D721Med (cell line): ENCODE results near the gene FAM83B.

Source experiments
- DNase-seq: peaks from one replicate; pipeline ENCODE4 v3.0.0; 2011; ENCODE audit warnings: low spot score; ENCODE audit not compliant: insufficient read length
- FAIRE-seq: peaks from 2 replicates; lab custom pipeline; 2011; peaks lifted over from hg19 to GRCh38; lab: Jason Lieb, UNC
- CTCF ChIP-seq: IDR thresholded peaks from 2 replicates; pipeline ENCODE4 v1.5.1; 2012; ENCODE audit warnings: mild to moderate bottlenecking, control low read depth; ENCODE audit not compliant: insufficient read depth; ENCODE audit errors: missing control alignments

The FAM83B gene

GRCh38 chr6:54861905-54862616 is 15.5 kb downstream of the FAM83B start:
- FAIRE-seq (no peak), DNase-seq (no peak)
- TF ChIP-seq CTCF = no peak

GRCh38 chr6:54864272-54864671 is 17.7 kb downstream of the FAM83B start:
- FAIRE-seq (no peak), DNase-seq (no peak)
- TF ChIP-seq CTCF = no peak

- DNase-seq (no peak), FAIRE-seq (no peak)
- TF ChIP-seq CTCF = no peak
Observed at GRCh38 chr6:54865091-54865631, 18.6 kb downstream of the FAM83B start.

GRCh38 chr6:54868556-54868955 is 22.0 kb downstream of the FAM83B start:
- TF ChIP-seq CTCF = no peak
- FAIRE-seq (no peak), DNase-seq (no peak)

GRCh38 chr6:54873599-54873998 is 27.0 kb downstream of the FAM83B start:
- FAIRE-seq (no peak), DNase-seq (no peak)
- no peak for TF ChIP-seq CTCF

GRCh38 chr6:54874349-54875048 is 27.9 kb downstream of the FAM83B start:
- TF ChIP-seq CTCF = no peak
- DNase-seq (no peak), FAIRE-seq (no peak)

- TF ChIP-seq CTCF = no peak
- FAIRE-seq = no peak
- no peak for DNase-seq
Observed at GRCh38 chr6:54875539-54875938, 29.0 kb downstream of the FAM83B start.
